SK-N-SH (cell line): ENCODE results near the gene SLC25A25. TPM values are rescaled to one million over a fixed set of nuclear protein-coding genes. Genes with fewer than 3 reads are reported as not detected.

Experiments
- CTCF ChIA-PET: fragments of 300-600, 350-600 bp; formaldehyde crosslinking; extraction: SDS; loops from one replicate; lab custom pipeline; 2021; lab: Yijun Ruan, JAX
- POLR2A ChIA-PET: fragments of 350-600 bp; sonication (Branson Sonifier 250); formaldehyde crosslinking; extraction: SDS; loops from one replicate; lab custom pipeline; 2020; ENCODE audit warnings: antibody characterized with exemption, inconsistent platforms; lab: Yijun Ruan, JAX
- DNase-seq: peaks from one replicate; pipeline ENCODE4 v3.0.0; 2012
- H2AFZ ChIP-seq: fragments of 200-600 bp; sonication (generic); 2 replicates; pipeline ENCODE4 v1.8.1; 2016; ENCODE audit warnings: antibody characterized with exemption, mild to moderate bottlenecking, low read depth
- H3F3A ChIP-seq: fragments of 200-600 bp; sonication (generic); replicated peaks from 2 replicates; pipeline ENCODE3; 2016; ENCODE audit warnings: antibody characterized with exemption, mild to moderate bottlenecking; ENCODE audit not compliant: insufficient read depth
- H3K27ac ChIP-seq, 2 experiments: fragments of 200-500 bp in 1 of 2; fragments of 200-600 bp in 1 of 2; sonication (Bioruptor generic) in 1 of 2; sonication (generic), shearing (Covaris generic) in 1 of 2; 2 replicates each; pipeline versions ENCODE4 v1.5.1 to v1.6.1; 2014 to 2016; ENCODE audit warnings: low read depth in 2 of 2, inconsistent platforms in 1 of 2, low read length in 1 of 2, mild to moderate bottlenecking in 1 of 2, mixed read lengths in 1 of 2
- H3K27me3 ChIP-seq: fragments of 200-600 bp; sonication (generic), shearing (Covaris generic); 2 replicates; pipeline ENCODE4 v1.6.1; 2016; ENCODE audit warnings: mixed run types; ENCODE audit not compliant: insufficient read depth
- H3K36me3 ChIP-seq, 2 experiments: fragments of 200-500 bp in 1 of 2; fragments of 200-600 bp in 1 of 2; sonication (Bioruptor generic) in 1 of 2; sonication (generic) in 1 of 2; replicated peaks in 1 of 2; 2 replicates each; pipeline versions ENCODE3 to v1.5.1; 2014 to 2016; ENCODE audit warnings: low read length in 1 of 2, mild to moderate bottlenecking in 1 of 2; ENCODE audit not compliant: insufficient read depth in 2 of 2, control insufficient read depth in 1 of 2
- H3K4me1 ChIP-seq, 2 experiments: fragments of 200-500 bp in 1 of 2; fragments of 200-600 bp in 1 of 2; sonication (Bioruptor generic) in 1 of 2; sonication (generic), shearing (Covaris generic) in 1 of 2; 2 replicates each; pipeline versions ENCODE4 v1.5.1 to v1.6.1; 2014 to 2016; ENCODE audit warnings: low read depth in 1 of 2, low read length in 1 of 2, mixed run types in 1 of 2; ENCODE audit not compliant: insufficient read depth in 2 of 2, control insufficient read depth in 1 of 2
- H3K4me2 ChIP-seq: fragments of 200-600 bp; sonication (generic), shearing (Covaris generic); 2 replicates; pipeline ENCODE4 v1.6.1; 2017; ENCODE audit warnings: mixed run types
- H3K4me3 ChIP-seq, 2 experiments: fragments of 200-500 bp in 1 of 2; fragments of 200-600 bp in 1 of 2; sonication (Bioruptor generic) in 1 of 2; sonication (generic), shearing (Covaris generic) in 1 of 2; 2 replicates each; pipeline versions ENCODE4 v1.5.1 to v1.8.1; 2014 to 2016; ENCODE audit warnings: low read depth in 2 of 2, inconsistent platforms in 1 of 2, low read length in 1 of 2, mild to moderate bottlenecking in 1 of 2, mixed read lengths in 1 of 2, moderate library complexity in 1 of 2
- H3K79me2 ChIP-seq: fragments of 200-600 bp; sonication (generic); 2 replicates; pipeline ENCODE4 v1.8.1; 2017; ENCODE audit warnings: mild to moderate bottlenecking; ENCODE audit not compliant: insufficient read depth
- H3K9ac ChIP-seq: fragments of 200-600 bp; sonication (generic); 2 replicates; pipeline ENCODE4 v1.6.1; 2017; ENCODE audit warnings: mixed run types
- H3K9me2 ChIP-seq: fragments of 200-600 bp; sonication (generic); 2 replicates; pipeline ENCODE4 v1.6.1; 2017; ENCODE audit warnings: mixed run types
- H3K9me3 ChIP-seq: fragments of 200-600 bp; sonication (generic); 2 replicates; pipeline ENCODE4 v1.6.1; 2017; ENCODE audit warnings: mixed run types, mild to moderate bottlenecking, moderate library complexity
- H4K20me1 ChIP-seq: fragments of 200-600 bp; sonication (generic); 2 replicates; pipeline ENCODE4 v1.6.1; 2017; ENCODE audit warnings: mild to moderate bottlenecking, mixed run types; ENCODE audit not compliant: insufficient read depth
- ELF1 ChIP-seq: IDR thresholded peaks from 2 replicates; pipeline ENCODE4 v1.4.0; 2012
- EZH2phosphoT487 ChIP-seq: fragments of 200-600 bp; sonication (generic); IDR thresholded peaks from 2 replicates; pipeline ENCODE4 v1.6.1; 2017; ENCODE audit warnings: low read depth, mixed run types, mild to moderate bottlenecking, antibody characterized with exemption, moderate library complexity, borderline replicate concordance
- FOSL2 ChIP-seq: IDR thresholded peaks from 2 replicates; pipeline ENCODE4 v1.4.0; 2012; ENCODE audit warnings: low read depth, mild to moderate bottlenecking, moderate library complexity, borderline replicate concordance
- JUND ChIP-seq: IDR thresholded peaks from 2 replicates; pipeline ENCODE4 v1.4.0; 2012
- MAX ChIP-seq: IDR thresholded peaks from 2 replicates; pipeline ENCODE4 v1.4.0; 2012; ENCODE audit warnings: low read depth
- MEF2A ChIP-seq: IDR thresholded peaks from 2 replicates; pipeline ENCODE4 v1.4.0; 2012; ENCODE audit warnings: low read depth, borderline replicate concordance
- MXI1 ChIP-seq: IDR thresholded peaks from 2 replicates; pipeline ENCODE4 v1.6.1; 2012; ENCODE audit warnings: mild to moderate bottlenecking, low read depth, low read length, improper control_type of control experiment
- NFIC ChIP-seq: IDR thresholded peaks from 2 replicates; pipeline ENCODE4 v1.4.0; 2012; ENCODE audit warnings: borderline replicate concordance
- PBX3 ChIP-seq: IDR thresholded peaks from 2 replicates; pipeline ENCODE4; 2012
- POLR2AphosphoS5 ChIP-seq: IDR thresholded peaks from 2 replicates; pipeline ENCODE4 v1.6.1; 2012; ENCODE audit warnings: low read depth, low read length
- REST ChIP-seq: IDR thresholded peaks from 2 replicates; pipeline ENCODE4 v1.6.1; 2012; ENCODE audit warnings: mild to moderate bottlenecking, low read depth, low read length, moderate library complexity
- SMC3 ChIP-seq: IDR thresholded peaks from 2 replicates; pipeline ENCODE4 v1.6.1; 2012; ENCODE audit warnings: low read depth, low read length, improper control_type of control experiment
- TCF12 ChIP-seq: IDR thresholded peaks from 2 replicates; pipeline ENCODE4 v1.4.0; 2012
- TEAD4 ChIP-seq: IDR thresholded peaks from 2 replicates; pipeline ENCODE4 v1.4.0; 2012; ENCODE audit warnings: mild to moderate bottlenecking, borderline replicate concordance; ENCODE audit not compliant: insufficient read depth
- USF2 ChIP-seq: fragments of 150-350 bp; IDR thresholded peaks from 2 replicates; pipeline ENCODE4 v1.6.1; 2017; ENCODE audit warnings: antibody characterized with exemption, low read length, low read depth, borderline replicate concordance
- YY1 ChIP-seq: IDR thresholded peaks from 2 replicates; pipeline ENCODE4 v1.4.0; 2012; ENCODE audit warnings: low read depth, mild to moderate bottlenecking
- WGBS: methylation state at CpG from one replicate; pipeline ENCODE4 v1.1.6; 2017; ENCODE audit warnings: low lambda C conversion rate; 5-methylcytosine and 5-hydroxymethylcytosine counted together
- polyA plus RNA-seq, 3 experiments: library from polyadenylated mRNA; depleted of rRNA; stranded (reverse); fragments of >200 nt; gene quantifications; 2 replicates each; pipeline ENCODE4 v1.2.3, GENCODE V29; 2012

The SLC25A25 gene
- polyA plus RNA-seq, 1 of the 3 experiments (the other 2 are of a cell fraction): 12.1 TPM

GRCh38 chr9:128122809-128123175, 54.8 kb downstream of the SLC25A25 start:
- Histone ChIP-seq H3K4me3 (no peak overlapping the region), H3K9me3 (no peaks in the 10 kb centered on the region), H3K4me1 (peaks cover 3 to 18% of the 10 kb centered on the region in 2 experiments; a peak in 1 of 4 replicates), H3K9me2 (no peaks in the 10 kb centered on the region), H3K27me3 (no peaks in the 10 kb centered on the region), H2AFZ (no peak overlapping the region), H3K27ac (no peak overlapping the region), H3F3A (no peaks in the 10 kb centered on the region), H3K79me2 (peaks cover 21% of the 10 kb centered on the region), H3K4me2 (no peak overlapping the region), H4K20me1 (peaks cover 14% of the 10 kb centered on the region; the same call in 1 of the 2 replicates), H3K9ac (no peak overlapping the region), H3K36me3 (peaks cover 0 to 26% of the 10 kb centered on the region in 2 experiments)
- POLR2A ChIA-PET: no interaction called here
- no peak for DNase-seq
- no peak for TF ChIP-seq YY1
- no peak for TF ChIP-seq USF2
- TF ChIP-seq SMC3: no peak
- TF ChIP-seq MAX: no peak
- no peak for TF ChIP-seq MEF2A
- no peak for TF ChIP-seq FOSL2
- TF ChIP-seq JUND: no peak
- WGBS: 95% methylated on average over 9 of the region's 24 CpGs
- CTCF ChIA-PET: no interaction called here

- peaks cover 21% of the 10 kb centered on the region for H3K79me2 ChIP-seq
- WGBS: 95% methylated on average over 21 of the region's 21 CpGs
- H3K9me3 ChIP-seq: no peaks in the 10 kb centered on the region
- no peak for DNase-seq
- peaks cover 0 to 26% of the 10 kb centered on the region in 2 experiments for H3K36me3 ChIP-seq
- H3K4me1 ChIP-seq: peaks cover 0 to 15% of the 10 kb centered on the region in 2 experiments; a peak in 1 of 4 replicates
- H3K4me3 ChIP-seq: no peak overlapping the region
- H3K27ac ChIP-seq: no peak overlapping the region
- H3K9me2 ChIP-seq: no peaks in the 10 kb centered on the region
- H3K4me2 ChIP-seq: no peak overlapping the region
- H3K9ac ChIP-seq: no peak overlapping the region
- H2AFZ ChIP-seq: no peak overlapping the region
- no peaks in the 10 kb centered on the region for H3F3A ChIP-seq
- H3K27me3 ChIP-seq: no peaks in the 10 kb centered on the region
- CTCF ChIA-PET: interaction anchor here (1.2 to 1.9 kb wide), 2 partner anchors 31 to 180 kb away, joined by 3 to 7 read pairs; no protein-coding TSS in a partner anchor
- TF ChIP-seq POLR2AphosphoS5 (no peak), USF2 (no peak), ELF1 (no peak), SMC3 (no peak), FOSL2 (no peak), NFIC (no peak), MAX (no peak), EZH2phosphoT487 (no peak), TEAD4 (no peak), PBX3 (no peak), REST (no peak), TCF12 (no peak), MXI1 (no peak), MEF2A (no peak), YY1 (no peak)
- peaks cover 14% of the 10 kb centered on the region; the same call in 1 of the 2 replicates for H4K20me1 ChIP-seq
- POLR2A ChIA-PET: no interaction called here
Observed at GRCh38 chr9:128123451-128124080, 55.5 kb downstream of the SLC25A25 start.
